ENCODE measurements around the gene AZGP1.
"Not testable (repeated sequence)": the region's sequence is repeated elsewhere in the genome, so short reads cannot be mapped to it uniquely, and the experiment has no call there.

AZGP1 gene

GRCh38 chr7:99975782-99976521 is at the start of gene AZGP1:
Gene AZGP1 (minus strand): TSS chr7:99976031. CDS start chr7:99976020, 11 bp downstream.
- DNase-seq (ENCODE audit: low read depth in 2 of 2), result no peak

GRCh38 chr7:100024020-100024619 is 48.3 kb upstream of the AZGP1 start:
- no peak for DNase-seq (ENCODE audit: low read depth in 2 of 2)

- DNase-seq (ENCODE audit: low read depth in 2 of 2), result no peak
These were observed 47.7 kb upstream of the AZGP1 start for GRCh38 chr7:100023526-100023925.

- no peak for DNase-seq (ENCODE audit: low read depth in 2 of 2)
These were observed 46.8 kb upstream of the AZGP1 start for GRCh38 chr7:100022621-100023020.

GRCh38 chr7:100021297-100021696 is 45.5 kb upstream of the AZGP1 start:
- no peak for DNase-seq (ENCODE audit: low read depth in 2 of 2)

GRCh38 chr7:100019908-100020307 is 44.1 kb upstream of the AZGP1 start:
- no peak for DNase-seq (ENCODE audit: low read depth in 2 of 2)

- no peak for DNase-seq (ENCODE audit: low read depth in 2 of 2)
These were observed 42.0 kb upstream of the AZGP1 start for GRCh38 chr7:100017875-100018274.

GRCh38 chr7:100017300-100017699 is 41.5 kb upstream of the AZGP1 start:
- no peak for DNase-seq (ENCODE audit: low read depth in 2 of 2)

- DNase-seq (ENCODE audit: low read depth in 2 of 2), result no peak
These were observed 40.5 kb upstream of the AZGP1 start for GRCh38 chr7:100016215-100016901.

- DNase-seq (ENCODE audit: low read depth in 2 of 2), result peak; percentile 72 to 74
These were observed 39.7 kb upstream of the AZGP1 start, which contains the start of gene ZKSCAN1 for GRCh38 chr7:100015232-100016214. Gene ZKSCAN1 (plus strand): TSS chr7:100015596. CDS start chr7:100023507, 7,911 bp downstream.

- DNase-seq (ENCODE audit: low read depth in 2 of 2), result peak in 1 of 2 donors; percentile 16
These were observed 37.5 kb upstream of the AZGP1 start for GRCh38 chr7:100013328-100013676.

GRCh38 chr7:100012385-100013327 is 36.8 kb upstream of the AZGP1 start:
- not testable (repeated sequence) for DNase-seq (ENCODE audit: low read depth in 2 of 2)

GRCh38 chr7:100011516-100011915 is 35.7 kb upstream of the AZGP1 start:
- no peak for DNase-seq (ENCODE audit: low read depth in 2 of 2)

- DNase-seq (ENCODE audit: low read depth in 2 of 2), result no peak
These were observed 35.1 kb upstream of the AZGP1 start for GRCh38 chr7:100010901-100011300.

GRCh38 chr7:100009952-100010351 is 34.1 kb upstream of the AZGP1 start:
- not testable (repeated sequence) for DNase-seq (ENCODE audit: low read depth in 2 of 2)

- no peak for DNase-seq (ENCODE audit: low read depth in 2 of 2)
These were observed 32.7 kb upstream of the AZGP1 start for GRCh38 chr7:100008525-100008924.

- no peak for DNase-seq (ENCODE audit: low read depth in 2 of 2)
These were observed 32.1 kb upstream of the AZGP1 start for GRCh38 chr7:100007887-100008286.

GRCh38 chr7:100003711-100004661 is 28.2 kb upstream of the AZGP1 start:
- DNase-seq (ENCODE audit: low read depth in 2 of 2), result no peak

- DNase-seq (ENCODE audit: low read depth in 2 of 2), result no peak
These were observed 24.4 kb upstream of the AZGP1 start for GRCh38 chr7:100000239-100000638.

Measured in stimulated activated CD8-positive, alpha-beta memory T cell treated with anti-CD3 and anti-CD28 coated beads, Interleukin-2, amount 100 ng/mL, for 48 hours (primary cell).